GM19193 (cell line): ENCODE data around the gene TMPRSS9.
A peak's percentile ranks its signal among the peaks of the same experiment; 100 is the strongest.

ENCODE experiments used
- POLR2A ChIP-seq: IDR thresholded peaks from 4 replicates; pipeline ENCODE4 v1.6.1; 2011; ENCODE audit not compliant: insufficient read depth, insufficient read length; ENCODE audit errors: extremely low read depth

The TMPRSS9 gene

DNA sequence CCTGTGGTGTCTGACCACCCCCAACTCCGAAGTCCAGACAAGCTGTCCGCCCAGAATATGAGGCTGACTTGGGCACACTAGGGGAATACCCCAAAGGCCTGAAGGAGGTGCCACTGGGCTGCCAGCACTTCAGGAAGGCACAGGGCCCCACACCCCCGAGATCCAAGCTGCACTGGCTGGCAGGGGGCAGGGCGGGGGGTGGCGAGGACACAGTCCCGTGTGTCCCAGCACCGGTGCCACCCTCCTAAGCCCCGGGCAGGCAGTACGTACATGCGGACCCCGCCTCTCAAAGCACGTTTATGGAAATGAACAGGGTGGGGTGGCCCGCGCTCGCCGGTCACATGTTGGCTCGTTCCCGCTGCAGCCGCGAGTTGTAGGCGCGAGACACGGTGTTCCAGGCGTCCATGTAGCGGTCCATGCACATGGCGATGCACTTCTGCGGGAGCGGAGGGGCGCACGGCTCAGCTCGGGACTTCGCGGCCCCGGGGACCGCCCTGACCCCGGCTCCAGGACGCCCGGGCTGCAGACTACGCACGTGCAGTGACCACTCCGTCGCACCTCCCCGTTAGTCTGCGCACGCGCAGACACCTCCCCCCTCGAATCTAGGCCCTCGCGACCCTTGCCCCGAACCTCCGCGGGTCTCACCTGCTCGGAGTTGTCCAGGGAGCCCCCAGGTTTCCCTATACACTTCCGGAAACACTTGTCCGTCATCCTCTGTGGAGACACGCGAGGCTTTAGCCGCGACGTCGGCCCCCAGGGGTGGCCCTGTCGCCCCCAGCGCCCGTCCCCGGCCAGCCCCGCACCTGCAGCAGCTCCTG, 66.8 kb downstream of the TMPRSS9 start:
- TF ChIP-seq POLR2A, result no peak

- peak; percentile 78 for TF ChIP-seq POLR2A
These were observed 67.6 kb downstream of the TMPRSS9 start, which contains the start of gene TIMM13 for GRCh38 chr19:2427429-2428320. TSS of gene TIMM13 (minus strand) at chr19:2427586. CDS start at chr19:2427533, 53 bp downstream.

DNA sequence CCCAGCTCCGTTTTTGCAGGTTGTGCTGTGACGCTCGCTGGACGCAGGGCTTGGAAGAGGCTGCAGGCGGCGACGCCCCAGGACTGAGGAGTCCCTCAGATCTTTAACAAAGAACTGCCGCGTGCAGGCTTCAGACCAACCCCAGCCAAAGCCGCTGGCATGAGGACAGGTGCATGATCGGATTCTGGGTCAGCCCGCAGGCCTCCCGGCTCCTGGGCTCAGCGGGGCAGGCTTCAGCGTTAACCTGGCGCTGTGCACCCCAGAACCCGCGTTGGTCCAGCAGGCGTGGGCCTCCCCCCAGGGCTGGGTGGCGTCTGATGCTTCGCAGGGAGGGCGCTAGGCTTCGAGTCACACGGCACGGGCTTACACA, 68.2 kb downstream of the TMPRSS9 start:
- TF ChIP-seq POLR2A, result no peak

- TF ChIP-seq POLR2A, result no peak
These were observed 69.0 kb downstream of the TMPRSS9 start for GRCh38 chr19:2428756-2429711.

- peak; percentile 17 for TF ChIP-seq POLR2A
These were observed 70.0 kb downstream of the TMPRSS9 start for GRCh38 chr19:2429917-2430535.

DNA sequence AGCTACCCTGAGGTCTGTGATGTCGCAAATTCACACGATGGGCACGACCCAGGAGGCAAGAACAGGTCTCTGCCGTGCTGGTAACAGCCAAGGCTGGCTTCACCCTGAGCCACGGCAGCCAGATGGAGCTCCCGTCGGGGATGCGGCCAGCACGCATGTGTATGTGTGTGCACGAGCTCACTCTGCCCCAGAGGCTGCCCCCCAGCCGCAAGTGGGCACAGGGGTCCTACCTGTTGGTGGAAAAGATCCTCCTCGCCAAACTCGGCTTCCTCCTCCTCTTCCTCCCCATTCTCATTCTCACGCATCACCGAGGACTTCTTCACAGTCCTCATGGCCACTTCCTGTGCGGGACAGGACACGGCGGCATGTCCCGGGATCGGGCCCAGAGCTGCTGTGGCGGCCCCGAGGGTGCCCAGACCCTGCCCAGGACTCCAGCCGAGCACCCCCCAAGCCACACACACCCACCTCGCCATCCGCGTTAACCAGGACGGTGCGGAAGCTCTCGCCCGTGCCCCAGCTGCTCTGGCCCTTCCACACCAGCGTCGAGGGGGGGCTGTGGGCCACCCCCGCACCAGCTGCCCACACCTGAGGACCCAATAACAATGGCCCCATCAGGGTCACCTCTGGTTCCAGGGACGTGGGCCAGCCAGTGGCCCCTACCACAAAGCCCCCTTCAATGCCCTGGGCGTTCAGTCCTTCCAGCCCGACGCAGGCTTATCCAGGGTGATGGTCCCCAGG, 71.4 kb downstream of the TMPRSS9 start:
- no peak for TF ChIP-seq POLR2A

- TF ChIP-seq POLR2A, result no peak
These were observed 72.2 kb downstream of the TMPRSS9 start for GRCh38 chr19:2432131-2432848.

GRCh38 chr19:2433854-2434253, 73.8 kb downstream of the TMPRSS9 start:
- no peak for TF ChIP-seq POLR2A

GRCh38 chr19:2434267-2434666, 74.2 kb downstream of the TMPRSS9 start:
- no peak for TF ChIP-seq POLR2A

DNA sequence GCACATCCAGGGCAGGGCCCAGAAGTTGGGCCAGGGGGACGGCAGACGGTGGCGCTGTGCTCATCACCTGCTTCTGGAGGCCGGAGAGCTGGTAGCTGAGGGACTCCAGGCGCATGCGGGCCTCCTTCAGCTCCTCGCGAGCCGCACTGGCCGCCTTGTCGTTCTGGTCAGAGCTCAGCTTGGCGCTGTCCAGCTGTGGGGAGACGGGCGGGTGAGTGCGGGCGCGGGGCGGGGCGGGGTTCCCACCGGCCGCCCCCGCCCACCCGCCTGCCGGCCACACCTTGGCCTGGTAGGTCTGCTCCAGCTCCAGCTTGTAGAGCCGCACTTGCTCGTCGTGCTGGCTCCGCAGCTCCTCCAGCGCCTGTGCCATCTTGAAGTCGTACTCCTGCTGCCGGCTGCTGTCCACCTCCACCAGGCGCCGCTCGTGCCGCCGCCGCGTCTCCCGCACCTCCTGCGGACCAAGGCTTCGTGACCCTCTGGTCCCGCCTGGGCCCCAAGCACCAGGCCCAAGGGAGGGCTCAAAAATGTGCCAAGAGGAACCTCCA, 74.7 kb downstream of the TMPRSS9 start:
- TF ChIP-seq POLR2A, result no peak

GRCh38 chr19:2436384-2436783, 76.3 kb downstream of the TMPRSS9 start:
- TF ChIP-seq POLR2A, result no peak

GRCh38 chr19:2436926-2437325, 76.9 kb downstream of the TMPRSS9 start:
- no peak for TF ChIP-seq POLR2A

GRCh38 chr19:2438178-2438577, 78.1 kb downstream of the TMPRSS9 start:
- no peak for TF ChIP-seq POLR2A
